DND-41 (cell line): ENCODE results near the gene RHBDF2.

Experiments
- EZH2 ChIP-seq: IDR thresholded peaks from 3 replicates; pipeline ENCODE4 v1.6.1; 2012; ENCODE audit warnings: borderline replicate concordance, low read depth, mild to moderate bottlenecking, moderate library complexity, low read length, inconsistent platforms; ENCODE audit not compliant: severe bottlenecking
- TF ChIP-seq, protein P1 (sequence below): IDR thresholded peaks from 2 replicates; pipeline ENCODE4 v1.5.1; 2012; ENCODE audit warnings: borderline replicate concordance, low read length, moderate library complexity, mild to moderate bottlenecking; ENCODE audit not compliant: poor library complexity, severe bottlenecking; ENCODE audit errors: extremely low read depth

DNA sequence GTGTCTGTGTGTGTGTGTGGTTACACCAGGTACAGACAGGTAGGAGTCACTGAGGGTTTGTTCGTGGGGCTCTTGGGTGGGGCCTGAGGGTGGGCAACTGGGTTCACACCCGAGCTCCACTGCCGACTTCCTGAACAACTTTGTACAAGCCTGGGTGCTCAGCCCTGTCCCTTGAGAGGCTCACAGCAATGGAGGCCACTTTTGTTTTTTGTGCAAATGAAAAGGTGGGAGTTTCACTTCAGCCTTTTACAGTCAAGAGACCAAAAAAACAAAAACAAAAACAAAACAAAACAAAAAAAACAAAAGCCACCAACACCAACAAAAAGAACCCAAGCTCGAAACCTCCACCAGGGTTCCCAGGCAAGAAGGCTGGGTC lies 2.4 kb downstream of the RHBDF2 start:
- TF ChIP-seq, protein P1, sequence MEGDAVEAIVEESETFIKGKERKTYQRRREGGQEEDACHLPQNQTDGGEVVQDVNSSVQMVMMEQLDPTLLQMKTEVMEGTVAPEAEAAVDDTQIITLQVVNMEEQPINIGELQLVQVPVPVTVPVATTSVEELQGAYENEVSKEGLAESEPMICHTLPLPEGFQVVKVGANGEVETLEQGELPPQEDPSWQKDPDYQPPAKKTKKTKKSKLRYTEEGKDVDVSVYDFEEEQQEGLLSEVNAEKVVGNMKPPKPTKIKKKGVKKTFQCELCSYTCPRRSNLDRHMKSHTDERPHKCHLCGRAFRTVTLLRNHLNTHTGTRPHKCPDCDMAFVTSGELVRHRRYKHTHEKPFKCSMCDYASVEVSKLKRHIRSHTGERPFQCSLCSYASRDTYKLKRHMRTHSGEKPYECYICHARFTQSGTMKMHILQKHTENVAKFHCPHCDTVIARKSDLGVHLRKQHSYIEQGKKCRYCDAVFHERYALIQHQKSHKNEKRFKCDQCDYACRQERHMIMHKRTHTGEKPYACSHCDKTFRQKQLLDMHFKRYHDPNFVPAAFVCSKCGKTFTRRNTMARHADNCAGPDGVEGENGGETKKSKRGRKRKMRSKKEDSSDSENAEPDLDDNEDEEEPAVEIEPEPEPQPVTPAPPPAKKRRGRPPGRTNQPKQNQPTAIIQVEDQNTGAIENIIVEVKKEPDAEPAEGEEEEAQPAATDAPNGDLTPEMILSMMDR = no peak
- TF ChIP-seq EZH2 = no peak
